ENCODE measurements around the gene METTL21C.

The METTL21C gene

GRCh38 chr13:102667023-102667422 is 27.8 kb downstream of the METTL21C start:
- no peak for DNase-seq (ENCODE audit: low spot score)

GRCh38 chr13:102659168-102659713 is 35.6 kb downstream of the METTL21C start:
- no peak for DNase-seq (ENCODE audit: low spot score)

- no peak for DNase-seq (ENCODE audit: low spot score)
Measured at GRCh38 chr13:102658660-102659059, 36.2 kb downstream of the METTL21C start.

GRCh38 chr13:102657630-102658029 is 37.2 kb downstream of the METTL21C start:
- no peak for DNase-seq (ENCODE audit: low spot score)

- no peak for DNase-seq (ENCODE audit: low spot score)
Measured at GRCh38 chr13:102654756-102655155, 40.1 kb downstream of the METTL21C start.

- no peak for DNase-seq (ENCODE audit: low spot score)
Measured at GRCh38 chr13:102651892-102652291, 43.0 kb downstream of the METTL21C start.

- DNase-seq (ENCODE audit: low spot score), result no peak
Measured at GRCh38 chr13:102651392-102651791, 43.5 kb downstream of the METTL21C start.

- no peak for DNase-seq (ENCODE audit: low spot score)
Measured at GRCh38 chr13:102650444-102650843, 44.4 kb downstream of the METTL21C start.

GRCh38 chr13:102648046-102648445 is 46.8 kb downstream of the METTL21C start:
- no peak for DNase-seq (ENCODE audit: low spot score)

- no peak for DNase-seq (ENCODE audit: low spot score)
Measured at GRCh38 chr13:102645701-102646100, 49.1 kb downstream of the METTL21C start.

GRCh38 chr13:102643656-102644055 is 51.2 kb downstream of the METTL21C start:
- DNase-seq (ENCODE audit: low spot score), result no peak

- no peak for DNase-seq (ENCODE audit: low spot score)
Measured at GRCh38 chr13:102642475-102642874, 52.4 kb downstream of the METTL21C start.

GRCh38 chr13:102642029-102642428 is 52.8 kb downstream of the METTL21C start:
- no peak for DNase-seq (ENCODE audit: low spot score)

- DNase-seq (ENCODE audit: low spot score), result no peak
Measured at GRCh38 chr13:102638741-102639140, 56.1 kb downstream of the METTL21C start.

Measured in CD4-positive, alpha-beta T cell treated with Interleukin-6 at 100 ng/mL for 8 hours (primary cell).